Articular chondrocyte of knee joint (primary cell): ENCODE results near the gene CXADR. TPM values are rescaled to one million over a fixed set of nuclear protein-coding genes. Genes with fewer than 3 reads are reported as not detected.

ENCODE experiments used
- small RNA-seq: library from RNA; depleted of rRNA; stranded (forward); fragments of <200 nt; gene quantifications from one replicate; pipeline ENCODE3, GENCODE V24; 2012
- total RNA-seq: library from RNA; depleted of rRNA; stranded (reverse); fragments of >200 nt; gene quantifications from 2 replicates; pipeline ENCODE4 v1.2.3, GENCODE V29; 2012

Gene CXADR
- total RNA-seq, result under 0.01 TPM in 1 of 2 replicates, not detected in the other

DNA sequence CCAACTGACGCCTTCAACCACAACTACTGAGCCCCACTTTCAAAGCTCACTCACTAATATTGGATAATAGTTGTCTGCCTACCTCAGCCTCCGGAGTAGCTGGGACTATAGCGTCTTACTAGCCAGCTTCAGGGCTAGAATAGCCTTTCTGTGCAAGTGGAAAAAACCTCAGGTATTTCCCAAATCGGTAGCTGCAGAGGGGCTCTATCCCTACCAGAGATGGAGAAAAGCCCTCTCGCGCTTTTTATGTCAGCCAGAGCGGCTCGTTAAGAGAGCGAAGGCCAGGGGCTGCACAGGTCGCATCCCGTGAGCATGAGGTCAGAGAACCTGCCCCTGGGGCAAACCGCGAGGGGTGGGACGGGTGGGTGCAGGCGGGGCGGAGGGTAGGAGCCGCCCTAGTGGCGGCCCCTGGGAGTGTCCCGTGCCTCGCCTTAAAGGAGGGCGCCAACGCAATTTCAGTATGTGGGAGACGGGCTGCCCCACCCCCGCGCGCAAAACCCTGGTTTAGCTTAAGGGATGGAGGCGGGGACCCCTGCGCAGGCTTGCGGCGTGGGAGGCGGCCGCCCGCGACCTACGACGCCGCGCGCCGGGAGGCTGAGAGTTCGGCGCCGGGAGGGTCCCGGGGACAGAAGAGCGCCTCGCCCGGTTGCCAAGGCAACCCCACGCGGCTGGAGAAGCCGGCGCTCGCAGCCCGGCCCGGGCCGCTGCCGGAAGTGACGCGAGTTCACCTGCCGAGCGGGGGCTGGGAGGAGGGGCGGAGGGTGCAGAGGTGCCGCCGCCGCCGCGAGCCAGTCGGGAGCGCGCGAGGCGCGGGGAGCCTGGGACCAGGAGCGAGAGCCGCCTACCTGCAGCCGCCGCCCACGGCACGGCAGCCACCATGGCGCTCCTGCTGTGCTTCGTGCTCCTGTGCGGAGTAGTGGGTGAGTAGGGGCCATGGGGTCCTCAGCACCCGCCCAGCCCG lies at the start of gene CXADR:
TSS of gene CXADR (plus strand) at position 791 of the 961 bp plus-strand sequence. CDS start at position 878, 87 bp downstream.

DNA sequence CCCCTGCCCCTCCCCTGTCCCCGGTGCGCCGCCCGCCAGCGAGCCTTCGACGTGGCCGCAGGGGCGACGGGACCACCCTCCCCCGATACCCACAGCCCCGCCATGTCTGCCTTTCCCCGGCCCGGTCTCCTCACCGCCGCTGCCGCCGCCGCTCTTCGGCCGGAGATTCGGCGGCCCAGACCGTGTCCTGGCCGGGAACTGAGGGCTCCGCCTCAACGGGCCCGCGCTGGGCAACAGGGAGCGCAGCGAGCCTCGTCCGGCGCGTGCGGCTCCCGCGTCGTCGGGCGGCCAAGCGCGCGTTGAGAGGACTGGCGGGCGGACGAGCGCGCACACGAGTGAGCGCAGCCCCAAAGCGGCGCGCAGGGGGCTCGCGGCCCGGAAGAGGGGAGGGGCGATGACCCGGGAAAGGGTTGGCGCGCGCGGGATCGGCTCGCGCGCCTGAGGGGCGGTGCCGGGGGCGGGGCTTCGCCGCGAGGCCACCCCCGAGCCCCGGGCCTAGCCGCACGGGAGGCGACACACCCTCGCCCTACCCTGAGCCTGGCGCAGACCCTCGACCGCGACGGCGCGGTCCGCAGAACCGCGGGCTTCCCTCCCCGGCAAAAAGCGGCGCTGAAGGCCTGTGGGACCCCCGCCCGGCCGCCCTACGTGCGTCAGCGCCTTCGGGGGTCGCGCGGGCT lies 99.9 kb downstream of the CXADR start, which contains the start of gene BTG3:
TSS of gene BTG3 (minus strand) at position 337 of the 677 bp plus-strand sequence. CDS start 3,757 bp downstream, outside the sequence.

Small RNA genes lying within 50 kb of the gene (small RNA-seq; reads per million reads assigned to genes)
- gene RF00019 (not detected), gene RN7SL163P (not detected), gene RPL39P40 (not detected)

Other genes starting within 250 kb of the CXADR start
- gene BTG3, start 99.9 kb downstream of the CXADR start, total RNA-seq, result 24.3 and 29.3 TPM in 2 replicates